Measurements from ENCODE around the gene B3GAT3.
"Not testable (repeated sequence)": the region's sequence is repeated elsewhere in the genome, so short reads cannot be mapped to it uniquely, and the experiment has no call there.

Gene B3GAT3

GRCh38 chr11:62621567-62622470 is at the start of gene B3GAT3:
Gene B3GAT3 (minus strand): TSS chr11:62621986. CDS start chr11:62621947, 39 bp downstream.
- peak; percentile 96 for DNase-seq (ENCODE audit: low spot score)

GRCh38 chr11:62671236-62671607 is 49.4 kb upstream of the B3GAT3 start:
- no peak for DNase-seq (ENCODE audit: low spot score)

- no peak for DNase-seq (ENCODE audit: low spot score)
Observed at GRCh38 chr11:62669420-62670161, 47.8 kb upstream of the B3GAT3 start.

DNA sequence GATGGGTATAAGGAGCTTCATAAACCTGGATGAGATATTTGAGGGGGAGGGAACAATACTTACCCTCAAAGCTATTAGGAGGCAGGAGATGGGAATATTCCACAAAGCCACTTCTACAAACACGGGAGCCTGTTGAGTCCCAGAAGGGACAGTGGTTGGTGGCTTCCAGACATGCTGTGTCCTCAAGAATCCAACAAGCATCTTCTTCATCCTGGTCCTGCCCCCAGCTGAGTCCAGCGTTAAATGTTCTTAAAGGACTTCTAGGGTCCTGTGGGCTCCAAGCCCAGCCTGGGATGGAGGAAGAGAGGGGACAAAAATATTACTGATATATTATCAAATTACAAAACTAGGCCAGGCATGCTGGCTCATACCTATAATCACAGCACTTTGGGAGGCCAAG is 45.7 kb upstream of the B3GAT3 start:
- no peak for DNase-seq (ENCODE audit: low spot score)

DNA sequence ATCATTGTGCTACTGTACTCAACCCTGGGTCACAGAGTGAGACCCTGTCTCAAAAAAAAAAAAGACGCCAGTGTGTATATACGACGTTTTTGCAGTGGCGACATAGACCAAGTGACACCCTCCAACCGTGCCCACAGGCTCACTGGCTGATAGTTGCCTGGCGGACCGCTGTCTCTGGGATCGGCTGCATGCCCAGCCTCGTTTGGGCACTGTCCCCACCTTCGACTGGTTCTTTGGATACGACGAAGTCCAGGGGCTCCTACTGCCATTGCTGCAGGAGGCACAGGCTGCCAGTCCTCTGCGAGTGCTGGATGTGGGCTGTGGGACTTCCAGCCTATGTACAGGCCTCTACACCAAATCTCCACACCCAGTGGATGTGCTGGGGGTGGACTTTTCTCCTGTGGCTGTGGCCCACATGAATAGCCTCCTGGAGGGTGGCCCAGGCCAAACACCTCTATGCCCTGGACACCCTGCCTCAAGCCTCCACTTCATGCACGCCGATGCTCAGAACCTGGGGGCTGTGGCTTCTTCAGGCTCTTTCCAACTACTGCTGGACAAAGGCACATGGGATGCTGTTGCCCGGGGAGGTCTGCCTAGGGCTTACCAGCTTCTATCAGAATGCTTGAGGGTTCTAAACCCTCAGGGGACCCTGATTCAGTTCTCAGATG is 44.6 kb upstream of the B3GAT3 start:
- no peak for DNase-seq (ENCODE audit: low spot score)

- peak; percentile 72 for DNase-seq (ENCODE audit: low spot score)
Observed at GRCh38 chr11:62665599-62666258, 43.9 kb upstream of the B3GAT3 start.

GRCh38 chr11:62665075-62665598 is 43.4 kb upstream of the B3GAT3 start, which contains the start of the genes C11orf98 and CSKMT:
Gene C11orf98 (minus strand): TSS chr11:62665210. CDS start chr11:62665169, 41 bp downstream.
Gene CSKMT (plus strand): TSS chr11:62665312. CDS start chr11:62665880, 568 bp downstream.
- DNase-seq (ENCODE audit: low spot score): peak; percentile 96

GRCh38 chr11:62664405-62665074 is 42.8 kb upstream of the B3GAT3 start:
- DNase-seq (ENCODE audit: low spot score): peak; percentile 50

GRCh38 chr11:62656796-62657429 is 35.1 kb upstream of the B3GAT3 start:
- DNase-seq (ENCODE audit: low spot score): no peak

- no peak for DNase-seq (ENCODE audit: low spot score)
Observed at GRCh38 chr11:62654297-62654696, 32.5 kb upstream of the B3GAT3 start.

DNA sequence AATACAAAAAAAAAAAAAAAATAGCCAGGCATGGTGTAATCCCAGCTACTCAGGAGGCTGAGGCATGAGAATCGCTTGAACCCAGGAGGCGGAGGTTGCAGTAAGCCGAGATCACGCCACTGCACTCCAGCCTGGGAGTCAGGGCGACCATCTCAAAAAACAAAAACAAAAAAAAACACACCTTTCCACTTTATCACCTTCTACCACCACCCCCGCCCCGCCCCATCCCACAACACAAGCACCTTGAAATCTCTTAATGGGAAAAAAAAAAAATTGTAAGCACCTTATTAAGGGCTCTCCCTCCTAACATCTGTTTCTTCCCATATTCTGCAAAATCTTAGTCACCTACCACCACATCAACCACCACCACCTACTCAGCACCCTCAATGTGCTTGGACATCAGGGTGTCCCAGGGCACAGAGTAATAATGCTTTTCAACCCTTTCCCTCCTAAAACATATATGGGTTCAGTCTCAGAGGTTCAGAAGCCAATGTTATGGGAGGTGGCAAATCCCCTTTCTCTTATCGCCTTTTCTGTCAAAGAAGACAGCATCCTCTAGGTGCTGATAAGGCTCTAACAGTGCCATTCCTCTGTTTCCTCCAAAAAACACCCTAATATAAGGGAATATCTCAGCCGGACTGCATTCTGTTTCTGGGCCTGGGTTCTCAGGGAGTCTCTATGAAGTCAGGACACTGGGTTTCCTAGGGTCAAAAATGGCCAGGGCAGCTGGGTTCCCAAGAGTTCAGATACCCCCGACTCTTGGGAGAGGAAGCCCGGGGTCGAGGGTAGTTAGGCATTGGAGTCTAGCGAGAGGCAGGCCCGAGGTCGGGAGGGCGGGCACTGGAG is 30.6 kb upstream of the B3GAT3 start:
- peak; percentile 75 for DNase-seq (ENCODE audit: low spot score)

GRCh38 chr11:62650283-62650682 is 28.5 kb upstream of the B3GAT3 start:
- not testable (repeated sequence) for DNase-seq (ENCODE audit: low spot score)

GRCh38 chr11:62649486-62649885 is 27.7 kb upstream of the B3GAT3 start:
- no peak for DNase-seq (ENCODE audit: low spot score)

- DNase-seq (ENCODE audit: low spot score): no peak
Observed at GRCh38 chr11:62648967-62649364, 27.2 kb upstream of the B3GAT3 start.

DNA sequence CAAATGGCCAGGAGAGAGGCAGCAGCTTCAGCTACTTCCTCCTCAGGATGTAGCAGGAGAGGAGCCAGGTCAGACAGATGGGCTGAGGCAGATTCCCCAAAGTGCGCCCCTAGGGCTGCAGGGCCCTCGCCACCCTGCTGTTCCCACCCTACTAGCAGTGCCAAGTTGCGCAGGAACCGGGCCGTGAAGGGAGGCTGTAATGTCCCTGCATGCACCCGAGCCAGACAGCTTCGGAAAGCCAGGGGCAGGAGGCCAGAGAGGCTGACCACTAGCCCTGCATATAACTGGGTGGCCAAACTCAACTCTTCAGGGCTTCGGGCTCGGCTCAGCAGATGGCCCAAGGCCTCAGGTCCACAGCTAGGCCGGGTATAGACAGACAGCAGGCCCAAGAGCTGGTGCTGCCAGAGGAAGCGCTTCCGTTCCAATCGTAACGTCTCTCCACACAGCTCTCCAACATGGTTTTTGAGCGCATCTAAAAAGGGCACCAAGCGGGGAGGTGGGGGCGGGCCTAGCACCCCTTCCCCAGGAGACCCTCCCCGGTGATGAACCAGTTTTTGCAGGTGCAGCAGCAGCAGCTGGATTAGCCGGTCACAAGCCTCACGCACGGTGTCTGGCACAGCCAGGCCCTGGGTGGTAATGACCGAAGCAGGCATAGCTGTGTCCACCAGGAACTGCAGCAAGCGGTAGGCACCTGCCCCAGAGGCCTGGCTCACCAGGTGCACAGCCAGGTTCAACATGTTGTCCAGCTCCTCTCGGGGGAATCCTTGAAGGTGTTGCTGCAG is 26.6 kb upstream of the B3GAT3 start:
- no peak for DNase-seq (ENCODE audit: low spot score)

- no peak for DNase-seq (ENCODE audit: low spot score)
Observed at GRCh38 chr11:62647609-62648005, 25.8 kb upstream of the B3GAT3 start.

DNA sequence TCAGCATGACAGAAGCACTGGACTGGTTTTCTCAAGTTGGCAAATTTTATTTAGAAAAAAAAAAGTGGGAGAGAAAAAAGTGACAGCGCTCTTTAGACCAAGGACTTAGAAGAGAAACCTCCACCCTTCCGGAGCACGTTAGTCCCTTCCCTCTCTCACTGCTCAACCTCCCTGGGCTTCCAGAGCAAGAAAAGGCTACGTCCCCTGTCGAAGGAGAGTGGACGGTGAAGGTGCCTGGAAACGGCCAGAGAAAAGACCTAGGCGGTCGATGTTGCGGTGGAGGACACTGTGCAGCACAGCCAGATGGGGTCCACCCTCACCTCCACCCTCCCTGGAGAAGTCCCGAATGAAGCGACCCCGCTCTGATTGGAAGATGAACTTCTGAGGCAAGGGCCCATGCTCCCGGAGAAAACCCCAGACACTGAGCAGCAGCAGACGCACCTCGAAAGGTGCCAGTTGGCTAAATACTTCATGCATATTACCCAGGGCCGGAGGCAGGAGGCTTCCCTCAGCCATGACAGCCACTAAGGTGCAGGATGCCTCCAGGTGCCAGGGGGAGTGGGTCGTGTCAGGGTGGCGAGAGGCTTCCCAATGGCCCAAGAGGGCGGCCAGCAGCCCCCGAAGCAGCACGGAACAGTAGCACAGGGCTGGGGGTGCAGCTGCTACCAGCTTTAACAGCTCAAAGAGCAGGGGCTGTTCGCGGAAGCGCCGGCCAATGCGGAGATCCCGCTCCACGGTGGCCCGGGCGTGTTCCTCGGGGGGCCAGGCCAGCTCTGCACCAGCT is 25.2 kb upstream of the B3GAT3 start:
- DNase-seq (ENCODE audit: low spot score): no peak
